ENCODE data around the gene SLC6A17. TPM values are rescaled to one million over a fixed set of nuclear protein-coding genes. Genes with fewer than 3 reads are reported as not detected.

SLC6A17 gene
- total RNA-seq: 1 to 10 TPM in 1 of 2 donors, under 1 TPM in 1; 0.69 to 1.3 TPM

DNA sequence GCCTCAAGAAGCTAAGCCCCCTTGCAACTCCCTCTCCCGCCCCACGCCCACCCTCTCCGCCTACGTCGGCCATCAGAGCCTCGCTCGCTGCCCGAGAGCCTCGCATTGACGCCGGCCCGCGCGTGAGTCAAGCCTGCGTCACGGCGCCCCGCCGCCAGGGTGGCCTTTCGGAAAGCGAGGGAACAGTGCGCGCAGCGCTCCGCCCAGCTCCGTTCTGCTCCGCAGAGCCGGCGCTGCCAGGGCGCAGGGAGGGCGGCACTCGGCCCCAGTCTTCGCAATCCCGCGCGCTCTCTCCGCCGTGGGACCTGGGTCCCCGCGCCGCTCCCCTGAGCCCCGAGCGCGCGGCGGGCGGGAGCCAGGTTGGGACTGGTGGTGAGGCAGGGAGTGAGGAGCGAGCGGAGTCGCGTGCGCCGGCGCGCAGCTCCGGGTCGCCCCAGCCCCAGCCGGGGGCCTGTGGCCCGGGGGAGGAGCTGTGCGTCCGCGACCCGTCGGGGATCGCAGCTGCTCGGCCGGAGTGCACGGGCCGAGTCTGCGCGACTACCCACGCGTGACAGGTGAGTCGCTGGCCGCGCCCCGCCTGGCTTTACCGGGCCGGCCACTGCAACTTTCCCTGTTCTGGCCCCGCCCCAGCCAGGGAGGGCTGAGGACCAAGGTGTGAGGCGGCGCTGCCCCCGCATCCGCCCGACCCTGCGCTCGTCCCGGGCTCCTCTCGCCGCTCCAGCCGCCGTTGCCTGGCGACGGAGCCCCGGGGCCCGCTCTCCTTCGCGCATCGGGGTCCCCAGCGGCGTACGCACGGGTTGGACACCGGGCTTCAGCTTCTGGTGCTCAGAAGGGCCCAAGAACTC lies at the start of gene SLC6A17:
SLC6A17 (plus strand) TSS at position 165 of the 845 bp plus-strand sequence. CDS start 16,436 bp downstream, outside the sequence.

DNA sequence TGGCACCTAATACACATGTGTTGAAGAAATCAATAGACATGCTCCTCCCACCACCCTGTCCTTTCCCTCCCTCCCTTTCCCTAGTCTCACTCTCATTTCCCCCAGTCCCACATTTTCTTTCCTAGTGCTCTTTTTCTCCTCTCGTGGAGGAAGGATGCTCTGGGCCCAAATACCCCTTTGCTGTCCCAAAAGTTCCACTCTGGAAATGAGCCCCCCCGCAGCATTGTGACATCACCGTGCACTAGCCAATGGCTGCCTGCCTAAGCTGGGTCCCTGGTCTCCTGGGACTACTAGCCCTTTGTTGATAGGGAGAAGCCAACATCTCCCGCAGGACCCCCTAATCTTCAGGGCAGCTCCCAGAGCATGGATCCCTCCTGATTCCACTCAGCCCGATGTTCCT lies 38.2 kb upstream of the SLC6A17 start, which contains the start of gene UBL4B:
UBL4B (plus strand) TSS at position 301 of the 400 bp plus-strand sequence; CDS start at position 393, 92 bp downstream.

GRCh38 chr1:110209715-110210603 lies 59.7 kb downstream of the SLC6A17 start, which contains the start of gene KCNC4:
Gene KCNC4, plus strand, starts transcription at chr1:110210314. Its CDS starts 1,186 bp downstream, at chr1:110211500.

Other genes starting within 250 kb of the SLC6A17 start
- gene CSF1, start 239.6 kb upstream of the SLC6A17 start, total RNA-seq: 10 to 100 TPM; 14.5 to 17.6 TPM
- 10 to 100 TPM; 70.5 to 84.3 TPM for gene AHCYL1, start 165.7 kb upstream of the SLC6A17 start, total RNA-seq
- 10 to 100 TPM; 41.0 to 44.0 TPM for gene STRIP1, start 115.9 kb upstream of the SLC6A17 start, total RNA-seq
- not detected for gene ALX3, start 79.8 kb upstream of the SLC6A17 start, total RNA-seq
- not detected for gene UBL4B, start 38.1 kb upstream of the SLC6A17 start, total RNA-seq
- gene KCNC4, start 59.8 kb downstream of the SLC6A17 start, total RNA-seq: 1 to 10 TPM in 1 of 2 donors, under 1 TPM in 1; 1.00 to 1.0 TPM
- gene RBM15, start 188.9 kb downstream of the SLC6A17 start, total RNA-seq: 10 to 100 TPM; 32.3 to 41.6 TPM
- 10 to 100 TPM; 26.0 to 34.1 TPM for gene SLC16A4, start 240.5 kb downstream of the SLC6A17 start, total RNA-seq